HCT116 (cell line): ENCODE data around the gene CPD.
"Not testable (repeated sequence)": the region's sequence is repeated elsewhere in the genome, so short reads cannot be mapped to it uniquely, and the experiment has no call there.

Experiments used
- CTCF ChIP-seq, 3 experiments: fragments of 200-600 bp in 1 of 3; sonication (generic) in 1 of 3; IDR thresholded peaks in 2 of 3; conservative IDR thresholded peaks in 1 of 3; 2 replicates each; pipeline ENCODE4 v1.5.1; 2012 to 2017; ENCODE audit warnings: low read depth in 2 of 3, low read length in 2 of 3, antibody characterized with exemption in 1 of 3, borderline replicate concordance in 1 of 3, control low read depth in 1 of 3, mild to moderate bottlenecking in 1 of 3, mixed read lengths in 1 of 3, mixed run types in 1 of 3, moderate library complexity in 1 of 3; ENCODE audit not compliant: insufficient read depth in 1 of 3
- EZH2 ChIP-seq: fragments of 200-600 bp; sonication (generic); IDR thresholded peaks from 2 replicates; pipeline ENCODE4 v1.6.1; 2017; ENCODE audit warnings: antibody characterized with exemption, mixed run types
- YY1 ChIP-seq: IDR thresholded peaks from 2 replicates; pipeline ENCODE4 v1.6.1; 2011; ENCODE audit warnings: low read length, low read depth, moderate library complexity, mild to moderate bottlenecking; ENCODE audit not compliant: insufficient replicate concordance; ENCODE audit errors: extremely low read depth

GRCh38 chr17:30418070-30418469 is 39.3 kb downstream of the CPD start:
- not testable (repeated sequence) for TF ChIP-seq YY1; CTCF (IDR thresholded peaks at IDR 0.05 in 2 of 3, conservative IDR thresholded peaks at IDR 0.05 in 1 of 3; ENCODE audit: borderline replicate concordance in 1 of 3, insufficient read depth in 1 of 3, low read depth in 2 of 3, low read length in 2 of 3); EZH2
